Breast epithelium (tissue), 4 donors: ENCODE data around the gene TUBGCP4. TPM values are rescaled to one million over a fixed set of nuclear protein-coding genes. Genes with fewer than 3 reads are reported as not detected.

Experiments
- DNase-seq, 2 donors: peaks; one replicate each; pipeline ENCODE4 v3.0.0-alpha.2; 2019; ENCODE audit warnings: low spot score in 2 of 2
- H3K27ac ChIP-seq, 2 donors: fragments of 200-600 bp; sonication (generic) in 1 of 2; one replicate each; pipeline ENCODE4 v1.5.1; 2016 to 2019; ENCODE audit warnings: mild to moderate bottlenecking in 1 of 2
- H3K27me3 ChIP-seq, 2 donors: fragments of 200-600 bp; sonication (generic) in 1 of 2; one replicate each; pipeline versions ENCODE4 v1.5.1 to v1.6.0; 2017 to 2019; ENCODE audit warnings: control low read depth in 1 of 2, mild to moderate bottlenecking in 1 of 2
- H3K36me3 ChIP-seq: fragments of 200-600 bp; one replicate; pipeline ENCODE4 v1.5.1; 2019
- H3K4me1 ChIP-seq, 2 donors: fragments of 200-600 bp; sonication (generic); one replicate each; pipeline ENCODE4 v1.5.1; 2016 to 2019; ENCODE audit warnings: control low read depth in 1 of 2
- H3K4me3 ChIP-seq, 3 donors: fragments of 200-600 bp; sonication (generic); 1 replicate in 2 of 3; 2 replicates in 1 of 3; pipeline ENCODE4 v1.5.1; 2016 to 2019; ENCODE audit warnings: mild to moderate bottlenecking in 3 of 3, moderate library complexity in 2 of 3
- H3K9me3 ChIP-seq, 2 donors: fragments of 200-600 bp; sonication (generic) in 1 of 2; one replicate each; pipeline ENCODE4 v1.5.1; 2016 to 2019; ENCODE audit warnings: control low read depth in 1 of 2
- POLR2A ChIP-seq: fragments of 450-650 bp; IDR thresholded peaks from one replicate; pipeline ENCODE4 v1.6.1; 2016; ENCODE audit warnings: antibody characterized with exemption, mild to moderate bottlenecking, moderate library complexity
- POLR2AphosphoS5 ChIP-seq, 3 donors: sonication (generic); formaldehyde crosslinking; IDR thresholded peaks; one replicate each; pipeline ENCODE4 v1.6.1; 2017; ENCODE audit warnings: antibody characterized with exemption in 3 of 3
- intact Hi-C: fragments of 100-400 bp; cut with DNase I; formaldehyde crosslinking; loops from one replicate; pipeline ENCODE4 v1.15.1; 2023; ENCODE audit warnings: low total_unique reads
- total RNA-seq, 3 donors: library from RNA; depleted of rRNA; stranded (reverse); fragments of >200 nt; gene quantifications; one replicate each; pipeline ENCODE4 v1.1.0, GENCODE V29; 2016
- TF ChIP-seq, protein P1 (sequence below), 3 donors: fragments of 450-650 bp; IDR thresholded peaks; one replicate each; pipeline ENCODE4 v1.5.1; 2016 to 2017; ENCODE audit warnings: antibody characterized with exemption in 3 of 3, mild to moderate bottlenecking in 3 of 3, moderate library complexity in 3 of 3

Gene TUBGCP4
- total RNA-seq, 3 donors from 2014 or later = 12.2 to 21.1 (median 19.7) TPM

GRCh38 chr15:43433165-43433564 is 62.3 kb downstream of the TUBGCP4 start:
- no peak overlapping the region for H3K4me3 ChIP-seq
- DNase-seq = no peak
- H3K27me3 ChIP-seq = no peaks in the 10 kb centered on the region
- intact Hi-C loops = no loop called here
- no peaks in the 10 kb centered on the region for H3K9me3 ChIP-seq
- no peaks in the 10 kb centered on the region for H3K36me3 ChIP-seq
- no peaks in the 10 kb centered on the region for H3K4me1 ChIP-seq
- no peak overlapping the region for H3K27ac ChIP-seq
- no peak for TF ChIP-seq POLR2AphosphoS5 (IDR thresholded peaks at IDR 0.05)
- TF ChIP-seq POLR2A = no peak
- TF ChIP-seq, protein P1, sequence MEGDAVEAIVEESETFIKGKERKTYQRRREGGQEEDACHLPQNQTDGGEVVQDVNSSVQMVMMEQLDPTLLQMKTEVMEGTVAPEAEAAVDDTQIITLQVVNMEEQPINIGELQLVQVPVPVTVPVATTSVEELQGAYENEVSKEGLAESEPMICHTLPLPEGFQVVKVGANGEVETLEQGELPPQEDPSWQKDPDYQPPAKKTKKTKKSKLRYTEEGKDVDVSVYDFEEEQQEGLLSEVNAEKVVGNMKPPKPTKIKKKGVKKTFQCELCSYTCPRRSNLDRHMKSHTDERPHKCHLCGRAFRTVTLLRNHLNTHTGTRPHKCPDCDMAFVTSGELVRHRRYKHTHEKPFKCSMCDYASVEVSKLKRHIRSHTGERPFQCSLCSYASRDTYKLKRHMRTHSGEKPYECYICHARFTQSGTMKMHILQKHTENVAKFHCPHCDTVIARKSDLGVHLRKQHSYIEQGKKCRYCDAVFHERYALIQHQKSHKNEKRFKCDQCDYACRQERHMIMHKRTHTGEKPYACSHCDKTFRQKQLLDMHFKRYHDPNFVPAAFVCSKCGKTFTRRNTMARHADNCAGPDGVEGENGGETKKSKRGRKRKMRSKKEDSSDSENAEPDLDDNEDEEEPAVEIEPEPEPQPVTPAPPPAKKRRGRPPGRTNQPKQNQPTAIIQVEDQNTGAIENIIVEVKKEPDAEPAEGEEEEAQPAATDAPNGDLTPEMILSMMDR (IDR thresholded peaks at IDR 0.05) = no peak

DNA sequence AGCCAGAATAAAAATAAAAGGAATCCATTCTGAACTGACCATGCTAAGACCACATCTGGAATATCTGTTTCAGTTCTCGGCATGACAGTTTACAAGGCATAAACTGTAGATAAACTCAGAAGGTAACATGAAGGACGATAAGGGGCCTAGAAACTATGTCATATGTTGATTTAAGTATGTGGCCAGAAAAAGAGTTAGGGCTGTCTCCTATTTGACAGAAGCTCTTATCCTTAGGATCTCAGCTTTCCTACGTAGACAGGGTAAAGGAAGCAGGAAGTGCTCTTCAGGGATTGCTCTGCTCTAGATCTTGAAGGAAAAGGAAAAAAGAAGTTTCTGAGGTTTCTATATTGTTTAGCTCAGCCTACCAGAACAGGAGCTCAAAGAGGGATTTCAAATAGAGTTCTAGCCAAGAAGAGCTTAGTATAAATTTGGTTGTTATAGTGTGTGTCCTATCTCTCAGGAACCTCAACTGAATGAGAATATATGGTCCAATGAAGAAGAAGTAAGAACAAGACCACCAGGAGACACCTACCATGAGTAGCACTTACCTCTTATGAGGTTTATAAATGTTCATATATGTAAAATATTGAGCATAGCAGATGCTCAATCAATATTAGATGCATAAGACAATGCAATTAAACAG is 62.9 kb downstream of the TUBGCP4 start:
- intact Hi-C loops = no loop called here
- H3K36me3 ChIP-seq = no peaks in the 10 kb centered on the region

DNA sequence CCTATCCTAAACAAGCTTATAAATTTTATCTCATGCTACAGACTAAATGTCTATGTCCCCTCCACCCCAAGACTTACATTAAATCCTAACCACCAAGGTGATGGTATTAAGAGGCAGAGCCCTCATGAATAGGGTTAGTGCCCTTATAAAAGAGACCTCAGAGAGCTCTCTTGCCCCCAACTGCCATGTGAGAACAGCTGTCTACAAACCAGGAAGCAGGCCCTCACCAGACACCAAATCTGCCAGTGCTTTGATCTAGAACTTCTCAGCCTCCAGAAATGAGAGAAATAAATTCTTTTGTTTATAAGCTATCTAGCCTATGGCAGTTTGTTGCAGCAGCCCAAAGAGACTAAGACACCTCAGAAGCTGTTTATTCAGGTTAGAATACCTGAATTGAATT is 63.5 kb downstream of the TUBGCP4 start:
- intact Hi-C loops = no loop called here
- Histone ChIP-seq H3K9me3 (no peaks in the 10 kb centered on the region), H3K4me3 (no peak overlapping the region), H3K27me3 (no peaks in the 10 kb centered on the region), H3K4me1 (no peaks in the 10 kb centered on the region), H3K36me3 (no peaks in the 10 kb centered on the region), H3K27ac (no peak overlapping the region)
- no peak for DNase-seq
- TF ChIP-seq POLR2A = no peak
- TF ChIP-seq, protein P1 (IDR thresholded peaks at IDR 0.05) = no peak
- no peak for TF ChIP-seq POLR2AphosphoS5 (IDR thresholded peaks at IDR 0.05)

More for the DNA sequence above, 62.9 kb downstream of the TUBGCP4 start:
- Histone ChIP-seq H3K4me3 (no peak overlapping the region), H3K27ac (no peak overlapping the region), H3K9me3 (no peaks in the 10 kb centered on the region), H3K27me3 (no peaks in the 10 kb centered on the region), H3K4me1 (no peaks in the 10 kb centered on the region)
- DNase-seq = no peak
- TF ChIP-seq POLR2AphosphoS5 (IDR thresholded peaks at IDR 0.05) (no peak), POLR2A (no peak)
- TF ChIP-seq, protein P1 (IDR thresholded peaks at IDR 0.05) = no peak

DNA sequence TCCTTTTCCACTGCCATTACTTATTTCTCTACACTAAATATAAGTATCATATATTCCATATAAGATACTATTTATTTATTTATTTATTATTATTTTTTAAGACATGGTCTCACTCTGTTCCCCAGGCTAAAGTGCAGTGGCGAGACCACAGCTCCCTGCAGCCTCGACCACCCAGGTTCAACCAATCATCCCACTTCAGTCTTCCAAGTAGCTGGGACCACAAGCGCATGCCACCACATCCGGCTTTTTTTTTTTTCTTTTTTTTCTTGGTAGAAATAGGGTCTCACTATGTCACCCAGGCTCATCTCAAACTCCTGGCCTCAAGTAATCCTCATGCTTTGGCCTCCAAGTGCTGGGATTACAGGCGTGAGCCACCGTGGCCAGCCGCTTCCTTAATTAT is 65.5 kb downstream of the TUBGCP4 start:
- H3K27me3 ChIP-seq = no peaks in the 10 kb centered on the region
- no peaks in the 10 kb centered on the region for H3K36me3 ChIP-seq
- H3K9me3 ChIP-seq = no peaks in the 10 kb centered on the region
- intact Hi-C loops = no loop called here
- H3K27ac ChIP-seq = no peak overlapping the region
- H3K4me3 ChIP-seq = no peak overlapping the region
- no peak for DNase-seq
- H3K4me1 ChIP-seq = no peaks in the 10 kb centered on the region
- TF ChIP-seq, protein P1 (IDR thresholded peaks at IDR 0.05) = no peak
- no peak for TF ChIP-seq POLR2A
- TF ChIP-seq POLR2AphosphoS5 (IDR thresholded peaks at IDR 0.05) = no peak

- H3K4me1 ChIP-seq = no peaks in the 10 kb centered on the region
- intact Hi-C loops = loop anchor here (2.0 kb wide), 1 partner anchor 48 kb away; no protein-coding TSS in a partner anchor
- no peaks in the 10 kb centered on the region for H3K9me3 ChIP-seq
- TF ChIP-seq POLR2A (no peak), POLR2AphosphoS5 (IDR thresholded peaks at IDR 0.05) (no peak)
- TF ChIP-seq, protein P1 (IDR thresholded peaks at IDR 0.05) = no peak
- H3K4me3 ChIP-seq = no peak overlapping the region
- H3K27me3 ChIP-seq = no peaks in the 10 kb centered on the region
- DNase-seq = no peak
- H3K36me3 ChIP-seq = no peaks in the 10 kb centered on the region
- H3K27ac ChIP-seq = no peak overlapping the region
Measured at GRCh38 chr15:43439268-43439667, 68.4 kb downstream of the TUBGCP4 start.
